D721Med (cell line): ENCODE results near the gene AP5Z1.

Source experiments
- DNase-seq: peaks from one replicate; pipeline ENCODE4 v3.0.0; 2011; ENCODE audit warnings: low spot score; ENCODE audit not compliant: insufficient read length
- FAIRE-seq: peaks from 2 replicates; lab custom pipeline; 2011; peaks lifted over from hg19 to GRCh38; lab: Jason Lieb, UNC
- TF ChIP-seq, protein P1 (sequence below): IDR thresholded peaks from 2 replicates; pipeline ENCODE4 v1.5.1; 2012; ENCODE audit warnings: mild to moderate bottlenecking, control low read depth; ENCODE audit not compliant: insufficient read depth; ENCODE audit errors: missing control alignments

AP5Z1 gene

GRCh38 chr7:4836206-4836661 is 60.8 kb downstream of the AP5Z1 start:
- DNase-seq (no peak), FAIRE-seq (no peak)
- TF ChIP-seq, protein P1, sequence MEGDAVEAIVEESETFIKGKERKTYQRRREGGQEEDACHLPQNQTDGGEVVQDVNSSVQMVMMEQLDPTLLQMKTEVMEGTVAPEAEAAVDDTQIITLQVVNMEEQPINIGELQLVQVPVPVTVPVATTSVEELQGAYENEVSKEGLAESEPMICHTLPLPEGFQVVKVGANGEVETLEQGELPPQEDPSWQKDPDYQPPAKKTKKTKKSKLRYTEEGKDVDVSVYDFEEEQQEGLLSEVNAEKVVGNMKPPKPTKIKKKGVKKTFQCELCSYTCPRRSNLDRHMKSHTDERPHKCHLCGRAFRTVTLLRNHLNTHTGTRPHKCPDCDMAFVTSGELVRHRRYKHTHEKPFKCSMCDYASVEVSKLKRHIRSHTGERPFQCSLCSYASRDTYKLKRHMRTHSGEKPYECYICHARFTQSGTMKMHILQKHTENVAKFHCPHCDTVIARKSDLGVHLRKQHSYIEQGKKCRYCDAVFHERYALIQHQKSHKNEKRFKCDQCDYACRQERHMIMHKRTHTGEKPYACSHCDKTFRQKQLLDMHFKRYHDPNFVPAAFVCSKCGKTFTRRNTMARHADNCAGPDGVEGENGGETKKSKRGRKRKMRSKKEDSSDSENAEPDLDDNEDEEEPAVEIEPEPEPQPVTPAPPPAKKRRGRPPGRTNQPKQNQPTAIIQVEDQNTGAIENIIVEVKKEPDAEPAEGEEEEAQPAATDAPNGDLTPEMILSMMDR, result no peak

- TF ChIP-seq, protein P1, result no peak
- DNase-seq, result no peak
- no peak for FAIRE-seq
These were observed 61.8 kb downstream of the AP5Z1 start for GRCh38 chr7:4837041-4837802.

- DNase-seq (no peak), FAIRE-seq (no peak)
- TF ChIP-seq, protein P1, result no peak
These were observed 62.6 kb downstream of the AP5Z1 start for GRCh38 chr7:4837803-4838625.

DNA sequence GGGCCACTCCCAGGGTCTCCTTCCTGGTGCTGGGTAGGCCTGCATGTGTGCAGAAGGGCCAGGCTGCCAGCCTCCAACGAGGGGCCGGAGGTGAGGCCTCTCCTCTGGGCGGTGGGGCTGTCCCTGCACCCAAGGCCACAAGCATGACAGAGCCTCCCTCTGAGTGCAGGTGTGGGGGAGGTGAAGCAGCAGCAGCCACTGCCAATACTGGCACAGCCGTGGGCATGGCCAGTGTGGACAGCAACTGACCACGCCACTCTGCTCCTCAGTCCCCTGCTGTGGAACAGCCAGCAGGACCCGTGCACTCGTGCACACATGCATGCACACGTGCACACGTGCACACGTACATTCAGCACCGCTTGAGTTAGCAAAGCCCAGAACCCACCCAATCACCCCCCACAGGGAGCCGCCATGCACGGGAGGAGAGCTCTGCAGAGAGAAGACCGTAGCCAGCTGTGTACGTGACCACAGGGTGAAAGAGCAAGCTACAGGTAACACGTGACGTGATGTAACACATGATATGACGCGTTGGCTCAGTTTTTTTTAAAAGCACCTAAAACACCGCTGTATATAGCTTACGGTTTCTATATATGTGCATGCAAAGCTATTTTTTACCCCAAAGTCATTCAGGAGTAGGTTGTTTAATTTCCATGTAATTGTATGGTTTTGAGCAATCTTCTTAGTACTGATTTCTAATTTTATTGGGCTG is 63.4 kb downstream of the AP5Z1 start:
- DNase-seq (no peak), FAIRE-seq (no peak)
- TF ChIP-seq, protein P1, result no peak

GRCh38 chr7:4840079-4840501 is 64.7 kb downstream of the AP5Z1 start:
- TF ChIP-seq, protein P1, result no peak
- no peak for FAIRE-seq
- DNase-seq, result no peak
